Epithelial cell of proximal tubule (primary cell): ENCODE data around the gene TLE3. TPM values are rescaled to one million over a fixed set of nuclear protein-coding genes. Genes with fewer than 3 reads are reported as not detected.

Experiments
- DNase-seq: peaks from one replicate; pipeline ENCODE4 v3.0.0-alpha.2; 2011; ENCODE audit warnings: low read depth
- H3K4me3 ChIP-seq: 2 replicates; pipeline ENCODE4 v1.5.1; 2011; ENCODE audit warnings: low read depth, mild to moderate bottlenecking, low read length
- CTCF ChIP-seq: conservative IDR thresholded peaks from 2 replicates; pipeline ENCODE4 v1.5.1; 2012; ENCODE audit warnings: low read depth, mild to moderate bottlenecking, low read length
- total RNA-seq: library from RNA; depleted of rRNA; stranded (reverse); fragments of >200 nt; gene quantifications from 2 replicates; pipeline ENCODE4 v1.2.3, GENCODE V29; 2015

Gene TLE3
- total RNA-seq, 1 donor from 2014 or later, result 34.8 TPM

GRCh38 chr15:69997813-69998212, 99.9 kb downstream of the TLE3 start:
- peak; percentile 57 for DNase-seq
- no peak for TF ChIP-seq CTCF
- no peak overlapping the region for H3K4me3 ChIP-seq
